HUES64 (cell line): ENCODE results near the gene MPPED1.

Source experiments
- H3K27ac ChIP-seq: 2 replicates; pipeline ENCODE4 v1.7.0; 2013; ENCODE audit warnings: low read depth, low read length, inconsistent platforms
- H3K27me3 ChIP-seq: 2 replicates; pipeline ENCODE4 v1.6.1; 2013; ENCODE audit warnings: mild to moderate bottlenecking, low read length; ENCODE audit not compliant: insufficient read depth
- H3K36me3 ChIP-seq: 2 replicates; pipeline ENCODE4 v1.6.1; 2013; ENCODE audit warnings: mild to moderate bottlenecking, low read length; ENCODE audit not compliant: insufficient read depth
- H3K4me1 ChIP-seq: 2 replicates; pipeline ENCODE4 v1.6.1; 2013; ENCODE audit warnings: mild to moderate bottlenecking, low read length, moderate library complexity; ENCODE audit not compliant: insufficient read depth
- H3K4me3 ChIP-seq: 2 replicates; pipeline ENCODE4 v1.5.1; 2013; ENCODE audit warnings: mild to moderate bottlenecking, low read length, moderate library complexity
- H3K9ac ChIP-seq: 2 replicates; pipeline ENCODE4 v1.6.1; 2013; ENCODE audit warnings: mild to moderate bottlenecking, low read depth, low read length
- H3K9me3 ChIP-seq: 2 replicates; pipeline ENCODE4 v1.6.1; 2013; ENCODE audit warnings: low read depth, low read length; ENCODE audit not compliant: insufficient read depth
- WGBS: fragments of 150-250, 120-280 bp; methylation state at CpG from one replicate; pipeline ENCODE4 v1.1.7; 2013; ENCODE audit warnings: missing lambda C conversion rate; 5-methylcytosine and 5-hydroxymethylcytosine counted together

Gene MPPED1

GRCh38 chr22:43441216-43441615 is 29.4 kb downstream of the MPPED1 start:
- H3K9ac ChIP-seq, result no peak overlapping the region
- no peak overlapping the region for H3K27ac ChIP-seq
- H3K36me3 ChIP-seq, result no peaks in the 10 kb centered on the region
- no peak overlapping the region for H3K4me3 ChIP-seq
- 91% methylated on average over 6 of the region's 6 CpGs for WGBS
- H3K9me3 ChIP-seq, result no peaks in the 10 kb centered on the region
- no peaks in the 10 kb centered on the region for H3K4me1 ChIP-seq
- H3K27me3 ChIP-seq, result no peaks in the 10 kb centered on the region

GRCh38 chr22:43441751-43442150 is 29.9 kb downstream of the MPPED1 start:
- H3K27me3 ChIP-seq, result no peaks in the 10 kb centered on the region
- no peaks in the 10 kb centered on the region for H3K9me3 ChIP-seq

DNA sequence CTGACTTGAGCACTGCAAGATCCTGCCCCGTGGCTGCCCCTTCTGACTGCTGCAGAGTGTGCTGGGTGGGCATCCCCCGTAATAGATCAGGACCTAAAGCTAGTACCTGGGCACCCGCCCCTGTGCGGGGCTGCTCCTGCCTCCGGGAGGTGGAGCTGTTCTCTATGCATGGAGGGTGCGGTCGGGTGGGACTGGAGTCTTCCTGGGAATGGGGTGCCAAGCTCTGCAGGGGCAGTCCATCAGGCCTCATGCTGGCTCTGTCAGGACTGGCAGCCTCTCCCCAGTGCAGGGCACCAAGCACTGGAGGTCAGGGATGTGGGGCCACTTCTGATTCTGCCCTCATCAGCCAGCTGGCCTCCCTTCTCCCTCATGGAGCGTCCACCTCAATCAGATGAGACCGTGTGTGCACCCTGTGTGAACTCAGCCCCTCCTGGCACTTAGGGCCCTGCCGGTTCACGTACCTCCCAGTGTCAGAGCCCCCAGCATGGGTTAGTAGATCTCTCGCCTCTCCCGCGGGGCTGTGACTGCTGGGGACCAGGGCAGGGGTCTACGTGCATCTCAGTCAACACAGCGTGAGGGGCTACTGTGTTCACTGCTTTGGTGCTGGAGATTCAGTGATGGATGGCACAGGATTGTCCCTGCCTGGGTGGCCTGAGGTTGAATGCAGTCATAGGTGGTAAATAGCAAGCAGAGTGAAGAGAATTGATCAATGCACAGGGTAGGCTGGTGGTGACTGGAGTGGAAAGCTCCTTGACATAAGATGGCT is 30.8 kb downstream of the MPPED1 start:
- no peak overlapping the region for H3K4me3 ChIP-seq
- 90% methylated on average over 16 of the region's 16 CpGs for WGBS
- no peaks in the 10 kb centered on the region for H3K36me3 ChIP-seq
- no peak overlapping the region for H3K9ac ChIP-seq
- no peaks in the 10 kb centered on the region for H3K9me3 ChIP-seq
- no peaks in the 10 kb centered on the region for H3K27me3 ChIP-seq
- no peaks in the 10 kb centered on the region for H3K4me1 ChIP-seq
- H3K27ac ChIP-seq, result no peak overlapping the region

More at GRCh38 chr22:43441751-43442150, 29.9 kb downstream of the MPPED1 start:
- no peak overlapping the region for H3K9ac ChIP-seq
- WGBS, result 70% methylated on average over 8 of the region's 8 CpGs
- H3K4me3 ChIP-seq, result no peak overlapping the region
- no peak overlapping the region for H3K27ac ChIP-seq
- H3K4me1 ChIP-seq, result no peaks in the 10 kb centered on the region
- no peaks in the 10 kb centered on the region for H3K36me3 ChIP-seq

DNA sequence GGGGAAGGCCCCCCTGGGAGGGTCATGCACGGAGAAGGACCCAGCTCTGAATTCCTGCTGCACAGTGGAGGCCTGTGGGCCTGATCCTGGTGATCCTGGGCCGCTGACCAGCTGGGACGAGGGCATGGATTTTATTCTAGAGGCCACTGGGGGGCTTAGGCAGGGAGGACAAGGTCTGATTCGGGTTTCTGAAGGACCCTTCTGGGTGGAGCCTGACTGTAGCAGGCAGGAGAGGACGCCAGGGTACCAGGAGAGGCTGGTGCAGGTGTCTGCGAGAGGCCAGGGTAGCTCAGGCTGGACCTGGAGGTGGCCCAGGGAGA is 31.3 kb downstream of the MPPED1 start:
- Histone ChIP-seq H3K4me3 (no peak overlapping the region), H3K9ac (no peak overlapping the region), H3K27me3 (no peaks in the 10 kb centered on the region), H3K27ac (no peak overlapping the region), H3K9me3 (no peaks in the 10 kb centered on the region), H3K36me3 (no peaks in the 10 kb centered on the region), H3K4me1 (no peaks in the 10 kb centered on the region)
- WGBS, result 79% methylated on average over 6 of the region's 6 CpGs

GRCh38 chr22:43446037-43446803 is 34.4 kb downstream of the MPPED1 start:
- no peak overlapping the region for H3K9ac ChIP-seq
- H3K4me1 ChIP-seq, result no peaks in the 10 kb centered on the region
- H3K27ac ChIP-seq, result no peak overlapping the region
- H3K27me3 ChIP-seq, result no peaks in the 10 kb centered on the region
- 93% methylated on average over 10 of the region's 10 CpGs for WGBS
- H3K9me3 ChIP-seq, result no peaks in the 10 kb centered on the region
- no peaks in the 10 kb centered on the region for H3K36me3 ChIP-seq
- no peak overlapping the region for H3K4me3 ChIP-seq

DNA sequence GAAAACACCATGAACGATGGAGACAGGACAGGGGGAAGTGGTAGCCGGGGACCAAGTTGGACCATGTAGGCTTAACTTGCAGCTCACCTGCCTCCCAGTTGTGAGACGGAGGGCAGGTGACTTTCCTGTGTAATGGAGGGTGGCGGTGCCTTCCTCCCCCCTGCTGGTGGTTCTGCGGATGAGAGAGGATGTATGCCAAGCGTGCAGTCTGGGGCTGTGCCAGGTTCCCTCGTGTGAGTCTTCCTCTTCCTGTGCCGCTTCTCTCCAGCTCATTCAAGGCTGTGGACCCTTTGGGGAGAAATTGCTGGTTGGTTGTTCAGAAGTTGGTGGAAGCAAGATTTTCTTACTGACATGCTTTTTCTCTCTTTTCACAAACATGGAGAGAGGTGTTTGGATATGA is 35.1 kb downstream of the MPPED1 start:
- Histone ChIP-seq H3K9ac (no peak overlapping the region), H3K27me3 (no peaks in the 10 kb centered on the region), H3K9me3 (no peaks in the 10 kb centered on the region), H3K27ac (no peak overlapping the region), H3K4me1 (no peaks in the 10 kb centered on the region), H3K36me3 (no peaks in the 10 kb centered on the region), H3K4me3 (no peak overlapping the region)
- WGBS, result 83% methylated on average over 7 of the region's 8 CpGs

DNA sequence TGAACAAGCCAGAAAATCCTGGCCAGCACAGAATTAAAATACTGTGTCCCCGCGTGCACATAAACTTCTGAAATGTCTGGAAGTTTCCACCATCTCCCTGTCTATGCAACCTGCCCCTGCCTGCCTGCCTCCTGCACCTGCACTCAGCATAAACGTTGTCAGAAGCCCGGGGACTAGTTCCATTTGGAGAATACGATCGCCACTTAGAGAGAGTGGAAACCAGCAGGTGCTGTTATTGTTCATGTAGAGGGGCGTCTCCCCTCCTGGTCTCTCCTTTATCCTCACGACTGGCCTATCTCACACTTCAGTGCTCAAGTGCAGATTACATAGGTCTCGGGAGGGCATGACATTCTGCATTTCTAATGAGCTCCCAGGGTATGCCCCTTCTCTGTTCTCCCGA is 35.6 kb downstream of the MPPED1 start:
- Histone ChIP-seq H3K9ac (no peak overlapping the region), H3K4me1 (no peaks in the 10 kb centered on the region), H3K36me3 (no peaks in the 10 kb centered on the region), H3K4me3 (no peak overlapping the region), H3K27me3 (no peaks in the 10 kb centered on the region), H3K9me3 (no peaks in the 10 kb centered on the region), H3K27ac (no peak overlapping the region)
- 74% methylated on average over 9 of the region's 10 CpGs for WGBS

DNA sequence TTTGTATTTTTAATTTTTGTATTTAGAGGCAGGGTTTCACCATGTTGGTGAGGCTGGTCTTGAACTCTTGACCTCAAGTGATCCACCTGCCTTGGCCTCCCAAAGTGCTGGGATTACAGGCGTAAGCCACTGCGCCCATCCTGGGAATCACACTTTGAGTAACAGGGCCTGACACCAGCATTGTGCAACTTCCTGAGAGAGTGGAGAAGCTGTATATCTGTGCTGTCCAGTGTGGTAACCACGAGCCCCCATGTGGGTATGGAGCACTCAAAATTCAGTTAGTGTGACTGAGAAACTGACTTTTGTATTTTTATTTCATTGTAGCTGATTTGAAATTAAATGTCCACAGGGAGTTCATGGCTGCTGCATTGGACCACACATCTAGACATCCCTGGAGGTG is 36.2 kb downstream of the MPPED1 start:
- H3K36me3 ChIP-seq, result no peaks in the 10 kb centered on the region
- WGBS, result 90% methylated on average over 3 of the region's 3 CpGs

GRCh38 chr22:43449205-43449830 is 37.5 kb downstream of the MPPED1 start:
- Histone ChIP-seq H3K9me3 (no peaks in the 10 kb centered on the region), H3K4me3 (no peak overlapping the region), H3K36me3 (no peaks in the 10 kb centered on the region), H3K9ac (no peak overlapping the region), H3K27me3 (no peaks in the 10 kb centered on the region), H3K27ac (no peak overlapping the region), H3K4me1 (no peaks in the 10 kb centered on the region)
- 83% methylated on average over 13 of the region's 16 CpGs for WGBS

More for the DNA sequence above, 36.2 kb downstream of the MPPED1 start:
- H3K4me1 ChIP-seq, result no peaks in the 10 kb centered on the region
- no peaks in the 10 kb centered on the region for H3K27me3 ChIP-seq
- H3K4me3 ChIP-seq, result no peak overlapping the region
- H3K9me3 ChIP-seq, result no peaks in the 10 kb centered on the region
- H3K9ac ChIP-seq, result no peak overlapping the region
- H3K27ac ChIP-seq, result no peak overlapping the region

DNA sequence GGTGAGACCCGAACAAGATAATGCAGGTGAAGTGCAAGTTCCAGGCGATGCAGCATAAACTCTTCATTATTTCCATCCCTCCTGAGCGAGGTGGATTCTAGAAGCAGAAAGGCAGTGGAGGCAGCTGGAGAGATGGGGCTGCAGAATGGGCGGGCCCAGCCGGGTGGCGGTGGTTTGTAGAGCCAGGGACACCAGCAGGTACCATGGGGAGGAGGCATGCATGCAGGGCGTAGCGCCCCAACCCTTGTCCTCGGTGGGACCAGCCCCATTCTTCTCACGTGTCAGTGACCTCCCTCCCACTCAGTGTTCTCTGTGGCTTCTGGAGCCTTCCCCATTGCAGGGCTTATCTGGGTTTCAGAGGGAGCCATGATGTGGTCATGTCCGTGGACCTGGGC is 38.0 kb downstream of the MPPED1 start:
- H3K9me3 ChIP-seq, result no peaks in the 10 kb centered on the region
- H3K27me3 ChIP-seq, result no peaks in the 10 kb centered on the region
- WGBS, result 93% methylated on average over 11 of the region's 11 CpGs
- H3K27ac ChIP-seq, result no peak overlapping the region
- H3K36me3 ChIP-seq, result no peaks in the 10 kb centered on the region
- H3K4me3 ChIP-seq, result no peak overlapping the region
- H3K9ac ChIP-seq, result no peak overlapping the region
- no peaks in the 10 kb centered on the region for H3K4me1 ChIP-seq

- 75% methylated on average over 17 of the region's 18 CpGs for WGBS
- H3K4me1 ChIP-seq, result peaks cover 5% of the 10 kb centered on the region; the same call in 1 of the 2 replicates
- no peak overlapping the region for H3K27ac ChIP-seq
- no peaks in the 10 kb centered on the region for H3K9me3 ChIP-seq
- no peaks in the 10 kb centered on the region for H3K27me3 ChIP-seq
- no peak overlapping the region for H3K9ac ChIP-seq
- no peaks in the 10 kb centered on the region for H3K36me3 ChIP-seq
- H3K4me3 ChIP-seq, result no peak overlapping the region
These were observed 39.7 kb downstream of the MPPED1 start for GRCh38 chr22:43451371-43452050.
